Keratinocyte (primary cell): Measurements from ENCODE around the gene FMN2.

Experiments
- CTCF ChIP-seq, 3 experiments: IDR thresholded peaks in 1 of 3; conservative IDR thresholded peaks in 1 of 3; optimal IDR thresholded peaks in 1 of 3; 2 replicates in 2 of 3; 3 replicates in 1 of 3; pipeline versions ENCODE3 to v1.5.1; 2011; ENCODE audit warnings: low read length in 3 of 3, mild to moderate bottlenecking in 3 of 3, moderate library complexity in 2 of 3, control low read depth in 1 of 3, inconsistent platforms in 1 of 3; ENCODE audit not compliant: insufficient read depth in 2 of 3; ENCODE audit errors: extremely low read depth in 1 of 3
- EZH2 ChIP-seq: IDR thresholded peaks from one replicate; pipeline ENCODE4 v1.6.1; 2012; ENCODE audit warnings: inconsistent platforms, mild to moderate bottlenecking, low read length, moderate library complexity

- TF ChIP-seq EZH2 (no peak), CTCF (optimal IDR thresholded peaks at IDR 0.05 in 1 of 3, IDR thresholded peaks at IDR 0.05 in 1 of 3, conservative IDR thresholded peaks at IDR 0.05 in 1 of 3; ENCODE audit: extremely low read depth in 1 of 3, insufficient read depth in 2 of 3, low read length in 3 of 3) (no peak)
Observed at GRCh38 chr1:240423246-240423924, 331.7 kb downstream of the FMN2 start.
